Spleen (tissue), 3 donors: ENCODE results near the gene ALG5.

Source experiments
- POLR2A ChIP-seq, 3 donors: fragments of 450-650 bp; IDR thresholded peaks; one replicate each; pipeline ENCODE4 v1.5.1; 2017; ENCODE audit warnings: antibody characterized with exemption in 3 of 3, mild to moderate bottlenecking in 1 of 3
- POLR2AphosphoS5 ChIP-seq, 3 donors: sonication (generic); formaldehyde crosslinking; IDR thresholded peaks; one replicate each; pipeline ENCODE4 v1.5.1; 2017; ENCODE audit warnings: antibody characterized with exemption in 3 of 3

DNA sequence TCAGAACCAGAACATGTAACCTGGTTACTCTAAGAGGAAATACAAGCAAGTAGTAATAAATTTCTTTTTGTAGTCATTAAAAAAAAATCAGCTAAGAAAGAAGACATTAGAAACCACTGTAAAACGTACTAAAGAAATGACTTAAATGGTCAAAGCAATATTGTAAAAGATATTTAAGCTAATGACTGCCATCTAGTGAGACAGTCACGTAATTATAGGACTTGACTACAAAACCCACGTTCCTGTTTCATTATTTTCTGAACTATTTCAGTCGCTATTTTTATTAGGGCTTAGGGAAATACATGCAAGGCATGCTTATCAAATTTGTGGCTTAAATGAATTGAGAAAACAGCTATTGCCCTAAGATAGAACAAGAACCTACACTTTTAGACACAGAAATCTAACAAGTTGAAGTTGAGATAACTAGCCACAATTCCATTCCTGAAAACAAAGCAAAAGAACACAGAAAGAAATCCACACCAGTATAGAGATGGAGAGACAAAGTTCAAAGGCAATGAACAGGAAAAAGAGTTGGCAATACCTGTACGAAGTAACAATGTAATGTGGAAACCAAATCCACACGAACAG is 17.9 kb downstream of the ALG5 start:
- no peak for TF ChIP-seq POLR2AphosphoS5 (IDR thresholded peaks at IDR 0.05)
- TF ChIP-seq POLR2A (IDR thresholded peaks at IDR 0.05) = no peak
